ENCODE measurements around the gene TMEM255B. TPM values are rescaled to one million over a fixed set of nuclear protein-coding genes. Genes with fewer than 3 reads are reported as not detected.

Gene TMEM255B
- total and polyA plus RNA-seq, 2 of the 4 experiments (the other 2 are of a cell fraction): 0.36 to 0.94 TPM

GRCh38 chr13:113726961-113727411 is 32.0 kb upstream of the TMEM255B start:
- intact Hi-C loops (cut with micrococcal nuclease): no loop called here
- no peak overlapping the region for H3K9ac ChIP-seq (ENCODE audit: low read depth, low read length)
- peak; percentile 31 for DNase-seq
- no peak for TF ChIP-seq RCOR1 (IDR thresholded peaks at IDR 0.05; ENCODE audit: insufficient replicate concordance, low read length)
- no peak for TF ChIP-seq RAD21 (IDR thresholded peaks at IDR 0.05; ENCODE audit: low read length)
- TF ChIP-seq MAFK (IDR thresholded peaks at IDR 0.05; ENCODE audit: low read depth, low read length): no peak
- TF ChIP-seq POLR2A (IDR thresholded peaks at IDR 0.05; ENCODE audit: low read depth, low read length): no peak
- TF ChIP-seq MAZ (IDR thresholded peaks at IDR 0.05; ENCODE audit: borderline replicate concordance, low read depth, low read length): no peak
- no peak for TF ChIP-seq BHLHE40 (IDR thresholded peaks at IDR 0.05; ENCODE audit: low read depth, low read length)
- no peak for TF ChIP-seq CEBPB (IDR thresholded peaks at IDR 0.05; ENCODE audit: low read depth, low read length)
- no peak for TF ChIP-seq MXI1 (IDR thresholded peaks at IDR 0.05; ENCODE audit: borderline replicate concordance, low read depth, low read length)
- TF ChIP-seq ELK1 (IDR thresholded peaks at IDR 0.05; ENCODE audit: borderline replicate concordance, low read depth, low read length): no peak
- no peak for TF ChIP-seq RFX5 (IDR thresholded peaks at IDR 0.05; ENCODE audit: low read depth, low read length)
- no peak for TF ChIP-seq FOS (IDR thresholded peaks at IDR 0.05; ENCODE audit: low read depth, low read length)
- TF ChIP-seq CTCF (conservative IDR thresholded peaks at IDR 0.05; ENCODE audit: low read depth, low read length): no peak
- TF ChIP-seq CHD1 (IDR thresholded peaks at IDR 0.05; ENCODE audit: low read depth, low read length): no peak
- no peak for TF ChIP-seq NFE2L2 (IDR thresholded peaks at IDR 0.05; ENCODE audit: low read depth, low read length)
- H2AFZ ChIP-seq (replicated peaks; ENCODE audit: low read length, poor library complexity): no peak overlapping the region
- no peak overlapping the region for H3K14ac ChIP-seq (replicated peaks; ENCODE audit: low read depth, low read length)
- CTCF ChIA-PET: interaction anchor here (0.6 kb wide), 1 partner anchor 379 kb away, joined by 3 read pairs; no protein-coding TSS in a partner anchor
- H3K27ac ChIP-seq (ENCODE audit: insufficient read depth, low read length): no peak overlapping the region
- in situ Hi-C loops (cut with MboI; ENCODE audit: low sequenced_read_pairs): no loop called here
- H2BK15ac ChIP-seq (ENCODE audit: low read depth, low read length): no peak overlapping the region
- no peak overlapping the region for H3K4me2 ChIP-seq (ENCODE audit: low read depth, low read length)
- H2AK9ac ChIP-seq (replicated peaks; ENCODE audit: low read depth, low read length, poor library complexity): no peak overlapping the region
- no peak overlapping the region for H3K4me3 ChIP-seq (ENCODE audit: insufficient read depth, low read depth, low read length)
- H3K23ac ChIP-seq (ENCODE audit: low read depth, low read length): no peak overlapping the region
- no peak overlapping the region for H3K18ac ChIP-seq (ENCODE audit: low read depth, low read length)
- no peaks in the 10 kb centered on the region for H3K79me1 ChIP-seq (ENCODE audit: low read depth in 1 of 2, low read length in 2 of 2)
- no peaks in the 10 kb centered on the region for H3K36me3 ChIP-seq (ENCODE audit: control insufficient read depth, insufficient read depth, low read length)
- no peak overlapping the region for H4K8ac ChIP-seq (ENCODE audit: low read depth in 2 of 2, low read length in 2 of 2)
- BruUV-seq (replicated peaks): no TSS peak
- no peak overlapping the region for H3K56ac ChIP-seq (ENCODE audit: extremely low read depth, insufficient read depth, low read length)
- H2BK5ac ChIP-seq (ENCODE audit: low read depth, low read length, poor library complexity, severe bottlenecking): no peak overlapping the region
- POLR2A ChIA-PET (ENCODE audit: unreplicated experiment): no interaction called here
- H3K9me3 ChIP-seq (ENCODE audit: control insufficient read depth, insufficient read depth, low read length): peaks cover 2% of the 10 kb centered on the region; the same call in 1 of the 2 replicates
- no peak overlapping the region for H2BK20ac ChIP-seq (ENCODE audit: low read depth, low read length)
- H4K91ac ChIP-seq (ENCODE audit: insufficient read depth, low read depth, low read length): no peak overlapping the region
- dilution Hi-C loops (cut with HindIII; ENCODE audit: low sequenced_read_pairs, unreplicated experiment): no loop called here
- H3K4ac ChIP-seq (ENCODE audit: low read depth, low read length): no peak overlapping the region
- peaks cover 39% of the 10 kb centered on the region for H3K27me3 ChIP-seq (ENCODE audit: control insufficient read depth, insufficient read depth, low read length)
- no peak overlapping the region for H2AK5ac ChIP-seq (ENCODE audit: low read depth, low read length)
- WGBS, 2 experiments (ENCODE audit: extremely low coverage in 2 of 2, insufficient read length in 1 of 2): 84% methylated on average over 8 of the region's 10 CpGs; no CpG with 5 or more reads in 1 of the 2 experiments
- no peaks in the 10 kb centered on the region; the same call in none of the 2 replicates for H3K4me1 ChIP-seq (ENCODE audit: control insufficient read depth, insufficient read depth, low read length)
- no peak for ATAC-seq (ENCODE audit: low read depth)
- no peaks in the 10 kb centered on the region for H3K9me1 ChIP-seq (ENCODE audit: insufficient read depth, low read length)
- no peak overlapping the region for H2BK120ac ChIP-seq (ENCODE audit: low read depth, low read length)
- H4K20me1 ChIP-seq (ENCODE audit: insufficient read depth, low read length): no peaks in the 10 kb centered on the region
- H4K5ac ChIP-seq (ENCODE audit: low read depth, low read length): no peak overlapping the region

Measured in IMR-90 (cell line).